ENCODE results near the gene MAML3. TPM values are rescaled to one million over a fixed set of nuclear protein-coding genes. Genes with fewer than 3 reads are reported as not detected.

MAML3 gene
- total RNA-seq, result 0.65 and 3.3 TPM in 2 replicates

GRCh38 chr4:140153718-140154571, at the start of gene MAML3:
Gene MAML3, minus strand, starts transcription at chr4:140154184. Its CDS starts 857 bp downstream, at chr4:140153327.

Other genes with a start within 250 kb of the MAML3 start
- gene SCOC, start 219.5 kb upstream of the MAML3 start, total RNA-seq, result 15.8 and 23.1 TPM in 2 replicates